GM12873 (cell line): Measurements from ENCODE around the gene DYNC1H1.

Experiments used
- CTCF ChIP-seq: IDR thresholded peaks from 2 replicates; pipeline ENCODE4 v1.5.1; 2012; ENCODE audit warnings: low read depth, mild to moderate bottlenecking, moderate library complexity, low read length, control low read depth; ENCODE audit not compliant: insufficient read depth; ENCODE audit errors: missing control alignments

The DYNC1H1 gene

GRCh38 chr14:102092806-102093205 lies 128.4 kb downstream of the DYNC1H1 start:
- no peak for TF ChIP-seq CTCF

GRCh38 chr14:102094101-102094500 lies 129.7 kb downstream of the DYNC1H1 start:
- TF ChIP-seq CTCF: no peak

GRCh38 chr14:102095231-102095870 lies 131.0 kb downstream of the DYNC1H1 start:
- TF ChIP-seq CTCF: no peak

- no peak for TF ChIP-seq CTCF
These were observed 131.6 kb downstream of the DYNC1H1 start for GRCh38 chr14:102095871-102096568.

- peak; percentile 82 for TF ChIP-seq CTCF
These were observed 132.3 kb downstream of the DYNC1H1 start for GRCh38 chr14:102096569-102097188.

GRCh38 chr14:102097441-102098135 lies 133.2 kb downstream of the DYNC1H1 start:
- no peak for TF ChIP-seq CTCF
